Loucy (cell line): ENCODE results near the gene SLC15A1.

Source experiments
- H2AFZ ChIP-seq: fragments of 200-600 bp; sonication (generic); 2 replicates; pipeline ENCODE4 v1.6.0; 2016; ENCODE audit warnings: antibody characterized with exemption, mild to moderate bottlenecking, low read length, moderate library complexity
- H3F3A ChIP-seq: fragments of 200-600 bp; 2 replicates; pipeline ENCODE4 v1.6.0; 2016; ENCODE audit warnings: antibody characterized with exemption, low read depth, mild to moderate bottlenecking
- H3K27me3 ChIP-seq: fragments of 200-600 bp; sonication (generic); 2 replicates; pipeline ENCODE4 v1.6.1; 2014; ENCODE audit warnings: low read length, mild to moderate bottlenecking; ENCODE audit not compliant: insufficient read depth, poor library complexity, severe bottlenecking
- H3K36me3 ChIP-seq: fragments of 200-600 bp; sonication (generic); 2 replicates; pipeline ENCODE4 v1.6.1; 2016; ENCODE audit warnings: low read length; ENCODE audit not compliant: insufficient read depth
- H3K4me1 ChIP-seq: fragments of 200-600 bp; sonication (generic); 2 replicates; pipeline ENCODE4 v1.5.1; 2014; ENCODE audit warnings: low read length, mild to moderate bottlenecking; ENCODE audit not compliant: insufficient read depth, poor library complexity, severe bottlenecking
- H3K4me2 ChIP-seq: fragments of 200-600 bp; sonication (generic); 2 replicates; pipeline ENCODE4 v1.6.0; 2014; ENCODE audit warnings: antibody characterized with exemption, low read length, low read depth, mild to moderate bottlenecking; ENCODE audit not compliant: poor library complexity, severe bottlenecking
- H3K4me3 ChIP-seq: fragments of 200-600 bp; sonication (generic); 2 replicates; pipeline ENCODE4 v1.5.1; 2014; ENCODE audit warnings: low read length, mild to moderate bottlenecking, mixed read lengths; ENCODE audit not compliant: poor library complexity, severe bottlenecking
- H3K79me2 ChIP-seq: fragments of 200-600 bp; sonication (generic); 2 replicates; pipeline ENCODE4 v1.6.1; 2014; ENCODE audit warnings: low read length; ENCODE audit not compliant: insufficient read depth
- H3K9ac ChIP-seq: fragments of 200-600 bp; sonication (generic); 2 replicates; pipeline ENCODE4 v1.6.0; 2014; ENCODE audit warnings: mild to moderate bottlenecking, low read depth, low read length, moderate library complexity; ENCODE audit not compliant: poor library complexity, severe bottlenecking
- H3K9me2 ChIP-seq: fragments of 200-600 bp; sonication (generic); replicated peaks from 2 replicates; pipeline ENCODE4 v1.6.1; 2016; ENCODE audit warnings: low read depth, low read length, mixed read lengths
- H3K9me3 ChIP-seq: fragments of 200-600 bp; sonication (generic); 2 replicates; pipeline ENCODE4 v1.6.1; 2014; ENCODE audit warnings: mild to moderate bottlenecking, antibody characterized with exemption, low read length, low read depth; ENCODE audit not compliant: insufficient read depth
- H4K20me1 ChIP-seq: fragments of 200-600 bp; sonication (generic); 2 replicates; pipeline ENCODE4 v1.6.0; 2014; ENCODE audit warnings: antibody characterized with exemption, low read length, mild to moderate bottlenecking; ENCODE audit not compliant: insufficient read depth, poor library complexity, severe bottlenecking
- CTCF ChIP-seq: fragments of 200-600 bp; sonication (generic); conservative IDR thresholded peaks from 2 replicates; pipeline ENCODE4 v1.5.1; 2014; ENCODE audit warnings: mild to moderate bottlenecking, antibody characterized with exemption, low read length
- EZH2phosphoT487 ChIP-seq: fragments of 200-600 bp; IDR thresholded peaks from 2 replicates; pipeline ENCODE4 v1.6.1; 2018; ENCODE audit warnings: antibody characterized with exemption, mild to moderate bottlenecking, moderate library complexity, borderline replicate concordance

The SLC15A1 gene

GRCh38 chr13:98675837-98676236, 76.6 kb downstream of the SLC15A1 start:
- no peak overlapping the region for H3K4me2 ChIP-seq
- no peak overlapping the region for H2AFZ ChIP-seq
- no peaks in the 10 kb centered on the region for H3K79me2 ChIP-seq
- no peaks in the 10 kb centered on the region for H3K27me3 ChIP-seq
- TF ChIP-seq EZH2phosphoT487 (no peak), CTCF (no peak)
- no peak overlapping the region for H3K9ac ChIP-seq
- no peaks in the 10 kb centered on the region for H3K36me3 ChIP-seq
- H3K9me2 ChIP-seq, result no peaks in the 10 kb centered on the region
- no peaks in the 10 kb centered on the region for H3F3A ChIP-seq
- H4K20me1 ChIP-seq, result no peaks in the 10 kb centered on the region
- H3K4me3 ChIP-seq, result no peak overlapping the region
- H3K4me1 ChIP-seq, result no peaks in the 10 kb centered on the region
- no peaks in the 10 kb centered on the region for H3K9me3 ChIP-seq

GRCh38 chr13:98675066-98675465, 77.4 kb downstream of the SLC15A1 start:
- Histone ChIP-seq H3K79me2 (no peaks in the 10 kb centered on the region), H3K4me1 (no peaks in the 10 kb centered on the region), H4K20me1 (no peaks in the 10 kb centered on the region), H3K9me2 (no peaks in the 10 kb centered on the region), H2AFZ (no peak overlapping the region), H3F3A (no peaks in the 10 kb centered on the region), H3K36me3 (no peaks in the 10 kb centered on the region), H3K9me3 (no peaks in the 10 kb centered on the region), H3K4me2 (no peak overlapping the region), H3K9ac (no peak overlapping the region), H3K4me3 (no peak overlapping the region), H3K27me3 (no peaks in the 10 kb centered on the region)
- TF ChIP-seq EZH2phosphoT487, result no peak
- no peak for TF ChIP-seq CTCF

GRCh38 chr13:98672947-98673613, 79.4 kb downstream of the SLC15A1 start:
- Histone ChIP-seq H3K4me1 (no peaks in the 10 kb centered on the region), H3K9me2 (no peaks in the 10 kb centered on the region), H3K79me2 (no peaks in the 10 kb centered on the region), H4K20me1 (no peaks in the 10 kb centered on the region), H3K27me3 (no peaks in the 10 kb centered on the region), H3F3A (no peaks in the 10 kb centered on the region), H3K4me2 (no peak overlapping the region), H3K9ac (no peak overlapping the region), H3K36me3 (no peaks in the 10 kb centered on the region), H2AFZ (peak overlapping the region; percentile 71), H3K9me3 (no peaks in the 10 kb centered on the region), H3K4me3 (no peak overlapping the region)
- no peak for TF ChIP-seq EZH2phosphoT487
- peak; percentile 96 for TF ChIP-seq CTCF
